Pancreas (tissue), 10 donors: ENCODE measurements around the gene INPPL1. TPM values are rescaled to one million over a fixed set of nuclear protein-coding genes. Genes with fewer than 3 reads are reported as not detected.

ENCODE experiments used
- ATAC-seq, 4 donors: fragments of 200-7000 bp; cut with Tn5 transposase; one replicate each; pipeline versions ENCODE4 v1.8.0 to v1.9.1; 2020; ENCODE audit warnings: mild to moderate bottlenecking in 4 of 4, moderate library complexity in 4 of 4
- DNase-seq, 6 donors: peaks; one replicate each; pipeline ENCODE4 v3.0.0-alpha.2; 2020
- FAIRE-seq: peaks from 2 replicates; lab custom pipeline; 2012; peaks lifted over from hg19 to GRCh38; lab: Jason Lieb, UNC
- H3K27ac ChIP-seq, 4 donors: fragments of 200-600 bp; sonication (generic); 1 replicate in 3 of 4; 2 replicates in 1 of 4; pipeline versions ENCODE4 v1.5.0 to v1.8.0; 2020
- H3K27me3 ChIP-seq, 4 donors: fragments of 200-600 bp; one replicate each; pipeline ENCODE4 v1.8.0; 2021
- H3K36me3 ChIP-seq, 3 donors: fragments of 200-600 bp; sonication (generic) in 1 of 3; one replicate each; pipeline versions ENCODE4 v1.5.0 to v1.8.0; 2020 to 2021
- H3K4me1 ChIP-seq, 3 donors: fragments of 200-600 bp; one replicate each; pipeline ENCODE4 v1.8.0; 2021
- H3K4me3 ChIP-seq, 4 donors: fragments of 200-600 bp; sonication (generic) in 2 of 4; one replicate each; pipeline versions ENCODE4 v1.5.0 to v1.8.0; 2020 to 2021
- H3K9me3 ChIP-seq, 4 donors: fragments of 200-600 bp; one replicate each; pipeline ENCODE4 v1.8.0; 2021
- whole genome bisulfite sequencing, 2 donors: extraction: QIAGEN DNeasy Blood & Tissue Kit; methylation state at CpG; one replicate each; pipeline ENCODE4 v1.1.7; 2013; 5-methylcytosine and 5-hydroxymethylcytosine counted together
- intact Hi-C, 3 donors: fragments of 100-400 bp; cut with DNase I; formaldehyde crosslinking; loops; one replicate each; pipeline versions ENCODE4 v1.11.1 to v1.14.2; 2022
- polyA plus RNA-seq, 2 donors: library from polyadenylated mRNA; stranded (reverse); fragments of 200-250 nt; gene quantifications; one replicate each; pipeline ENCODE4 v1.2.3, GENCODE V29; 2013
- total RNA-seq, 6 donors: library from RNA; stranded (reverse); fragmentation: NEBNext Ultra II Directional in 4 of 6; extraction: Animal tissue kit (Norgen Biotek cat#: 25700) in 4 of 6; gene quantifications; one replicate each; pipeline versions ENCODE4 v1.2.1 to v1.2.4, GENCODE V29; 2021 to 2023
- TF ChIP-seq, protein P1 (sequence below), 4 donors: fragments of 200-600 bp; sonication (generic) in 3 of 4; IDR thresholded peaks; one replicate each; pipeline versions ENCODE4 v1.5.0 to v1.8.0; 2021; ENCODE audit warnings: antibody characterized with exemption in 4 of 4
- donor health status: healthy with polysubstance abuse.
- donor health status: DM: no; HTN: no; CAD: no; lungs with moderate emphysema.
- donor health status: DM: no; HTN: no; CAD: no.
- donor health status: control.
- donor health status: control.
- donor health status: Bipolar disorder and iron deficiency.
- donor health status: DM: yes; HTN: yes; CAD: no.
- donor health status: DM: no; HTN: no; CAD: no.
- donor health status: DM: no; HTN: no; CAD: no.
- donor health status: DM: yes; HTN: yes; CAD: no.

Gene INPPL1
- total and polyA plus RNA-seq, 8 donors, result 46.3 to 131 (median 62.7) TPM

DNA sequence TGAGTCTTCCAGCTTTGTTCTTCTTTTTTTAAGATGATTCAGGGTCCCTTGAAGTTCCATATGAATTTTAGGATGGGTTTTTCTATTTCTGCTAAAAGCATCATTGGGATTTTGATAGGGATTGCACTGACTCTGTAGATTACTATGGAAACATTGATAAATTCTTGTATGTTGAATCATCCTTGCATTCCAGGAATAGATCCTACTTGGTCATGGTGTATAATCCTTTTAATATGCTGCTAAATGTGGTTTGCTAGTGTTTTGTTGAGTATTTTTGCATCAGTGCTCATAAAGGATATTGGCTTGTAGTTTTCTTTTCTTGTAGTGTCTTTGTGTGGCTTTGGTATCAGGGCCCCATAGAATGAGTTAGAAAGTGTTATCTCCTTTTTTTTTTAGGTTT is 54.3 kb downstream of the INPPL1 start:
- Histone ChIP-seq H3K4me3 (no peak overlapping the region), H3K9me3 (no peaks in the 10 kb centered on the region), H3K4me1 (no peaks in the 10 kb centered on the region), H3K27ac (no peak overlapping the region), H3K36me3 (no peaks in the 10 kb centered on the region), H3K27me3 (no peaks in the 10 kb centered on the region)
- intact Hi-C loops, result no loop called here
- TF ChIP-seq, protein P1, sequence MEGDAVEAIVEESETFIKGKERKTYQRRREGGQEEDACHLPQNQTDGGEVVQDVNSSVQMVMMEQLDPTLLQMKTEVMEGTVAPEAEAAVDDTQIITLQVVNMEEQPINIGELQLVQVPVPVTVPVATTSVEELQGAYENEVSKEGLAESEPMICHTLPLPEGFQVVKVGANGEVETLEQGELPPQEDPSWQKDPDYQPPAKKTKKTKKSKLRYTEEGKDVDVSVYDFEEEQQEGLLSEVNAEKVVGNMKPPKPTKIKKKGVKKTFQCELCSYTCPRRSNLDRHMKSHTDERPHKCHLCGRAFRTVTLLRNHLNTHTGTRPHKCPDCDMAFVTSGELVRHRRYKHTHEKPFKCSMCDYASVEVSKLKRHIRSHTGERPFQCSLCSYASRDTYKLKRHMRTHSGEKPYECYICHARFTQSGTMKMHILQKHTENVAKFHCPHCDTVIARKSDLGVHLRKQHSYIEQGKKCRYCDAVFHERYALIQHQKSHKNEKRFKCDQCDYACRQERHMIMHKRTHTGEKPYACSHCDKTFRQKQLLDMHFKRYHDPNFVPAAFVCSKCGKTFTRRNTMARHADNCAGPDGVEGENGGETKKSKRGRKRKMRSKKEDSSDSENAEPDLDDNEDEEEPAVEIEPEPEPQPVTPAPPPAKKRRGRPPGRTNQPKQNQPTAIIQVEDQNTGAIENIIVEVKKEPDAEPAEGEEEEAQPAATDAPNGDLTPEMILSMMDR (IDR thresholded peaks at IDR 0.05), result no peak
- FAIRE-seq, result no peak
- ATAC-seq, result no peak
- no peak for DNase-seq

DNA sequence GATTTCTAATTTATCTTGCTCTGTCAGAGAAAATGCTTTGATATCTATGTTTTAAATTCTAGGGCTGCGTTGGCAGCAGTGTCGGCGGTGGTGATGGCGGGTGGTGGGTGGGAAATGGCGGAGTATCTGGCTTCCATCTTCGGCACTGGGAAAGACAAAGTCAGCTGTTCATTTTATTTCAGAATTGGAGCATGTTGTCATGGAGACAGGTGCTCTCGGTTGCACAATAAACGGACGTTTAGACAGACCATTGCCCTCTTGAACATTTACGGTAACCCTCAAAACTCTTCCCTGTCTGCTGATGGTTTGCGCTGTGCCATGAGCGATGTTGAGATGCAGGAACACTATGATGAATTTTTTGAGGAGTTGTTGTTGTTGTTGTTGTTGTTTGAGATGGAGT is 55.5 kb downstream of the INPPL1 start:
- ATAC-seq, result no peak
- Histone ChIP-seq H3K27ac (no peak overlapping the region), H3K4me1 (no peaks in the 10 kb centered on the region), H3K4me3 (no peak overlapping the region), H3K36me3 (no peaks in the 10 kb centered on the region), H3K27me3 (no peaks in the 10 kb centered on the region), H3K9me3 (no peaks in the 10 kb centered on the region)
- no peak for DNase-seq
- TF ChIP-seq, protein P1 (IDR thresholded peaks at IDR 0.05), result no peak
- FAIRE-seq, result no peak
- WGBS, 2 donors, result 80 to 87% methylated on average over 12 of the region's 12 CpGs
- intact Hi-C loops, result no loop called here

DNA sequence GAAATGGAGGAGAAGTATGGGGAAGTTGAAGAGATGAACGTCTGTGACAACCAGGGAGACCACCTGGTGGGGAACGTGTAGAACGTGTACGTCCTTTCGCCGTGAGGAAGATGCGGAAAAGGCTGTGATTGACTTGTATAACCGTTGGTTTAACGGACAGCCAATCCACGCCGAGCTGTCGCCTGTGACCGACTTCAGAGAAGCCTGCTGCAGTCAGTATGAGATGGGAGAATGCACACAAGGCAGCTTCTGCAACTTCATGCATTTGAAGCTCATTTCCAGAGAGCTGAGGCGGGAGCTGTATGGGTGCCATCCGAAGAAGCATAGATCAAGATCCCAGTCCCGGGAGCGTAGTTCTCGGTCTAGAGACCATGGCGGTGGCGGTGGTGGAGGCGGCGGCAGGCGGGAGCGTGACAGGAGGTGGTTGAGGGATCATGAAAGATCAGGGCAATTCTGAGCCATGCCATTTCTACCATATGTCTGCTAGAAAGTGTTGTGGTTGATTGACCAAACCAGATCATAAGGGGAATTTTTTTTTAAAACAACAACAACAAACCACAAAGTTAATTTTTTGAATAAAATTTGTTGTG is 56.3 kb downstream of the INPPL1 start:
- ATAC-seq (no peak), DNase-seq (no peak), FAIRE-seq (no peak)
- 88 to 92% methylated on average over 24 of the region's 24 CpGs for WGBS, 2 donors
- Histone ChIP-seq H3K27ac (no peak overlapping the region), H3K27me3 (no peaks in the 10 kb centered on the region), H3K36me3 (no peaks in the 10 kb centered on the region), H3K4me1 (no peaks in the 10 kb centered on the region), H3K4me3 (no peak overlapping the region), H3K9me3 (no peaks in the 10 kb centered on the region)
- TF ChIP-seq, protein P1 (IDR thresholded peaks at IDR 0.05), result no peak
- intact Hi-C loops, result no loop called here

DNA sequence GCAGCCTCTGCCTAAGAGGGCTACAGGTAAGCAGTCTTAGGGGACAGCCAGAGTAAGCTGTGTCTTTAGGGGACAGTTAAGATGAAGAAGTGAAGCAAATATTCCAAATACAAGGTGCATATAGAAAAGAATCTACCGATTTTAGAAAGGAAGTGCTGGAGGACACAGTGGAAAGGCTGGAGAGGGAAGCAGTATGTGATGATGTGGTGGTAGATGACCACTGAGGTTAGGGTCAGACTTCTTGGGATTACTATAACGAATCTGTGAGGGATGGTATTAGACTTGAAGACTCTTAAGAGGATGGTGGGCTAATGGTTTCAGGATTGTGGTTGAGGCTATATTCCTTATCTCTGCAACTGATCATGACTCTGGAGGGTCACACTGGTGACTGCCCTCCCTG is 59.4 kb downstream of the INPPL1 start:
- FAIRE-seq, result no peak
- WGBS, 2 donors, result 51 to 71% methylated on average over 2 of the region's 2 CpGs
- TF ChIP-seq, protein P1 (IDR thresholded peaks at IDR 0.05), result no peak

DNA sequence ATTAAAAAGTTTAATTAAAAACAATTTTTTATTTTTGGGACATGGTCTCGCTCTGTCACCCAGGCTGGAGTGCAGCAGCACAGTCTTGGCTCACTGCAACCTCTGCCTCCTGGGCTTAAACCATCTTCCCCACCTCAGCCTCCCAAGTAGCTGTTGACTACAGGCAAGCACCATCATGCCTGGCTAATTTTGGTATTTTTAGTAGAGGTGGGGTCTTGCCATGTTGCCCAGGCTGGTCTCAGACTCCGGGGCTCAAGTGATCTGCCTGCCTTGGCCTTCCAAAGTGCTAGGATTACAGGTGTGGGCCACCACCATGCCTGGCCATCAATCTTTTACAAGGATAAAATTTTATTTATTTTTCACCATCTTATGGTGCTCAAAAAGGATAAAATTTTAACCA is 62.7 kb downstream of the INPPL1 start:
- no peak overlapping the region for H3K27ac ChIP-seq
- intact Hi-C loops, result no loop called here
- no peaks in the 10 kb centered on the region for H3K36me3 ChIP-seq
- 94 to 97% methylated on average over 2 of the region's 2 CpGs for WGBS, 2 donors
- H3K9me3 ChIP-seq, result no peaks in the 10 kb centered on the region
- DNase-seq, result no peak
- no peaks in the 10 kb centered on the region for H3K4me1 ChIP-seq
- FAIRE-seq, result no peak
- no peak for ATAC-seq
- TF ChIP-seq, protein P1 (IDR thresholded peaks at IDR 0.05), result no peak
- no peaks in the 10 kb centered on the region for H3K27me3 ChIP-seq
- no peak overlapping the region for H3K4me3 ChIP-seq

More for the DNA sequence above, 59.4 kb downstream of the INPPL1 start:
- Histone ChIP-seq H3K9me3 (no peaks in the 10 kb centered on the region), H3K36me3 (no peaks in the 10 kb centered on the region), H3K4me3 (no peak overlapping the region), H3K27ac (no peak overlapping the region), H3K27me3 (no peaks in the 10 kb centered on the region), H3K4me1 (no peaks in the 10 kb centered on the region)
- no peak for DNase-seq
- intact Hi-C loops, result no loop called here
- no peak for ATAC-seq

Other genes with a start within 250 kb of the INPPL1 start
- 1 to 10 TPM; 2.3 to 5.2 (median 3.4) TPM for gene IL18BP, start 225.9 kb upstream of the INPPL1 start, total RNA-seq
- gene IL18BP, start 225.9 kb upstream of the INPPL1 start, polyA plus RNA-seq, result 1 to 10 TPM; 6.5 to 7.8 TPM
- 100 to 1,000 TPM in 1 of 6 donors, 10 to 100 TPM in 5; 68.8 to 138 (median 96.9) TPM for gene NUMA1, start 144.2 kb upstream of the INPPL1 start, total RNA-seq
- gene NUMA1, start 144.2 kb upstream of the INPPL1 start, polyA plus RNA-seq, result 100 to 1,000 TPM; 185 to 216 TPM
- gene LRRC51, start 143.9 kb upstream of the INPPL1 start, total RNA-seq, result 1 to 10 TPM; 3.2 to 8.3 (median 4.9) TPM
- gene LRRC51, start 143.9 kb upstream of the INPPL1 start, polyA plus RNA-seq, result 1 to 10 TPM; 2.9 to 9.4 TPM
- 10 to 100 TPM; 24.9 to 42.5 (median 34.7) TPM for gene LAMTOR1, start 121.5 kb upstream of the INPPL1 start, total RNA-seq
- gene LAMTOR1, start 121.5 kb upstream of the INPPL1 start, polyA plus RNA-seq, result 10 to 100 TPM; 34.8 to 71.8 TPM
- not detected for gene TOMT, start 118.8 kb upstream of the INPPL1 start, total RNA-seq
- not detected for gene TOMT, start 118.8 kb upstream of the INPPL1 start, polyA plus RNA-seq
- 10 to 100 TPM in 5 of 6 donors, 1 to 10 TPM in 1; 6.7 to 19.8 (median 13.5) TPM for gene ANAPC15, start 112.1 kb upstream of the INPPL1 start, total RNA-seq
- 10 to 100 TPM; 32.7 to 35.0 TPM for gene ANAPC15, start 112.1 kb upstream of the INPPL1 start, polyA plus RNA-seq
- gene FOLR3, start 89.0 kb upstream of the INPPL1 start, total RNA-seq, result under 1 TPM in 1 of 6 donors, not detected in 5; 0.40 TPM
- not detected for gene FOLR3, start 89.0 kb upstream of the INPPL1 start, polyA plus RNA-seq
- 1 to 10 TPM; 1.2 to 6.2 (median 4.5) TPM for gene FOLR1, start 32.6 kb upstream of the INPPL1 start, total RNA-seq
- gene FOLR1, start 32.6 kb upstream of the INPPL1 start, polyA plus RNA-seq, result 1 to 10 TPM; 2.4 to 8.3 TPM
- gene FOLR2, start 8.0 kb upstream of the INPPL1 start, total RNA-seq, result 1 to 10 TPM in 4 of 6 donors, under 1 TPM in 2; 0.51 to 9.2 (median 4.7) TPM
- gene FOLR2, start 8.0 kb upstream of the INPPL1 start, polyA plus RNA-seq, result 1 to 10 TPM; 1.3 to 2.4 TPM
- gene PHOX2A, start 19.4 kb downstream of the INPPL1 start, total RNA-seq, result under 1 TPM in 1 of 6 donors, not detected in 5; 0.35 TPM
- under 1 TPM in 1 of 2 donors, not detected in 1; 0.61 TPM for gene PHOX2A, start 19.4 kb downstream of the INPPL1 start, polyA plus RNA-seq
- gene CLPB, start 209.8 kb downstream of the INPPL1 start, total RNA-seq, result 10 to 100 TPM; 10.7 to 19.3 (median 15.6) TPM
- 10 to 100 TPM in 1 of 2 donors, 1 to 10 TPM in 1; 5.1 to 10.3 TPM for gene CLPB, start 209.8 kb downstream of the INPPL1 start, polyA plus RNA-seq